HG03469 (cell line): ENCODE data around the gene BMPER.

ENCODE experiments used
- ATAC-seq: cut with Tn5 transposase; IDR thresholded peaks from one replicate; pipeline ENCODE4 v1.9.1; 2021; ENCODE audit warnings: mild to moderate bottlenecking, moderate library complexity, moderate number of reproducible peaks; ENCODE audit not compliant: unreplicated experiment

The BMPER gene

DNA sequence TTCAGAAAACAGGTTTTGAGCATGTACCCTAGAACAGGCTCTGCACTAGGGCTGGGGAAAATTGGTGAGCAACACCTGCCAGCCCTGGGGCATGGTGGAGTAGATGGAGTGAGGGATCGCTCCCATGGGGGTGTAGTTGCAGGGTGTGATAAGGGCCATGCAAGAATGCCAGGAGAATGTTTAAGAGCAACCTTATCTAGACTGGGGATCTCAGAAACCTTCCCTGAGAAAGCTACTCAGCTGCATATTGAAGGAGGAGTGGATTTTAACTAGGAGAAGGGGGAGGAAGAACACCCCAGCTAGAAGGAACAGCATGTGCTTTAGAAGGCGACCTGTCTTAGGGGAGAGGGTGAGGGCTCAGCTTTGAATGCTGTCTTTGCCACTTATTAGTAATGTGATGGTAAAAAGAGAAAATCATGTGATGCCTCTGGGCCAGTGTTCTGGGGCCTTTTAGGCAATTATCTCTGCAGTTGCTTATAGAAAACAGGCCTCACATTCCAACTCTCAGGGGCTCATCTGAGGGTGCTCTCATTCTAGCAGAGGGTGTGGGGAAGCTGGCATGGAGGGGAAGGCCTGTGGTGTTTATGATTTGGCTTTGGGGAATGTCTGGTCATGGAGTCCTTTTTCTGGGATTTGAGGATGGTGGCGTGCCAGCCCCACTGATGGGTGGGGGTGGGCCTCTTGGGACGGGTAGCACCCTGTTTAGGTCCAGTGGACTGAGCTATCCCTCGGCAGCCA, 225.4 kb downstream of the BMPER start:
- ATAC-seq = no peak

DNA sequence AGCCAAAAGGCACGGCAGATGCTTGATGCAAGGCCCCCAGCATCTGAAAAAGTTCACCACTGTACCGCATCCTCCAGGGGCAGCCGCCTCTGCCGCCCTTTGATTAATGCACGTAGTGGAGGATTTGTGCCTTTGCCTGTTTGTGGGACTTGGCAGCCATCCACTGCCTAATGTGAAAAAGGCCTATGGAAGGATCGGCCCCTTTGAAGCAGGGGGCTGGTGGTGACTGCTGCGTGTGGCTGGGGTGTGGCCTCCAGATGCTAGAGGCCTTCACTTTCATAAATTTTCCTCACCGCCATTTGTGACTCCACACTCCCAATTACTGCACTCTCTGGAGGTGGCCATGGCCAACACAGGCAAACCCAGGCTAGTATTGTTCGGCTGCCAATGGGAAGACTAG, 226.0 kb downstream of the BMPER start:
- ATAC-seq = no peak

DNA sequence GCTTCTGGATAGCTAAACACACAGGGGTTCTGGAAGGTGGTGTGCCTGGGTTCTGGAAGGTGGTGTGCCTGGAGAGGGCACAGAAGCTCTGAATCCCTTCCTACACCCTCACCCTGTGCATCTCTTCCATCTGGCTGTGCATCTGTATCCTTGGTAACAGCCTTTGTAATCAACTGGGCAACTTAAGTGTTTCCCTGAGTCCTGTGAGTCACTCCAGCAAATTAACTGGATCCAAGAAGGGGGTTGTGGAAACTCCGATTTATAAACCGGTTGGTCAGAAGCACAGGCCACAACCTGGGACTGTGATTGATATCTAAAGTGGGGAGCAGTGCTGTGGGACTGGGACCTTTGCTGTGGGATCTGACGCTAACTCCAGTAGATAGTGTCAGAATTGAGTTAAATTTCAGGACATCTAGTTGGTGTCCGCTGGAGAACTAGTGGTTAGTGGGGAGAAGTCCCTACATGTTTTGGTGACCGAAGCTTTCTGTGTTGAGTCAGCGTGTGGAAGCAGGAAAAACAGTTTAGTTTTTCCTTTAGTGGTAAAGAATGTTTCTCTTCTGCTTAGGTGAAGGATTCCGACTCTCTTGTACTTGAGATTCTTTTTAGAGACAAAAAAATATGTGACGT, 228.1 kb downstream of the BMPER start:
- no peak for ATAC-seq

DNA sequence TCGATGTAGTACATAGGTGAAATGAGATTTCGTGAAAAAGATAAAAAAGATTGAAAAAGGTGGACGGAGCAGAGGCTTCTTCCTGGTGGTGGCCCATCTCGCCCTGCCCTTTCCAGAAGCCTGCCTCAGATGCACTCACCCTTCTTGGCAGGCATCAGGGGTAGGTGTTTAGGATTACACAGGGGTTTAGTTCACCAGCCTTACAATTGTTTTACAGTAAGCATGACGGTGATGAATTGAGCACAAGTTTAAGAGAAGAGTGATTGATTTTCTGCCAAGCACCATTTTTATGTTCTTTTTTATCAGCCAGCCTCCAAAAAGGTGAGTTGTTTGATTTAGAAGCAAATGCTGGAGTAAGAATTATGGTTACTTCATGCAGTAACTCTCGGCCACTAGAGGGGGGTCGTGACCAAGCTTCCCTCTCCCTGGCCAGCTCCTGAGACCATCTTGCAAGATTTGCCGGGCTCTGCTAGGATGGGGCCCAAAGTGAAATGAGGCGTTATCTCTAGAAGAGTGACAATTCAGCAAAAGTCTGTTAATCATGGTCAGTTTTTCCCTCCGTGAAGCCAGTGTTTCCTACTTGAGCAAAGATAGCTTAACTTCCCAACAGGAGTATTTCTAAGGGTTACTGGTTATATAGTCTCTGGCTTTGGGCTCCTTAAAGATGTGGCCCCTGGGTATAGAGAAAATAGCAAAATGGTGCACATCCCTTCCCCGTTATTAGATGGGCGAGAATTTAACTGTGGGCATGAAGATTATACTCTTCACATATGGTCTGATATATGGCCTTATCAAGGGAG, 228.8 kb downstream of the BMPER start:
- no peak for ATAC-seq

DNA sequence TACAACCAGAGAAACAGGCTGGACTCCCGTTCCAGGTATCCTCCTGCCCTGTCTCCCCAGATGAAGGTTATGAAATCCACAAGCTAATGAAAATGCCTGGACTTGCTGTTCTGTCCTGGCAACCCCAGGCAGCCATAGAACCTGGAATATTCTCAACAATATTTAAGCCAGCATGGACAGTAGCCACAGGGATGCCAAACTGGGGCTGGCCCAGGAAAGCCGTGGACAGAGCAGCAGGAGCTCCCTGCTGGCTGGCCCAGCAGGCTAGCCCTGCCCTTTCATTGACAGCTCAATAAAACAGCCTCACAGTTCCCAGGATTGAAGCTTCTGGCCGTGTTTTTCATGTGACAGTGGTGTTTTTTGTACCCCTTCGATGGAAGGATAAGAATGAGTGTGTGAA, 230.6 kb downstream of the BMPER start:
- ATAC-seq = no peak

DNA sequence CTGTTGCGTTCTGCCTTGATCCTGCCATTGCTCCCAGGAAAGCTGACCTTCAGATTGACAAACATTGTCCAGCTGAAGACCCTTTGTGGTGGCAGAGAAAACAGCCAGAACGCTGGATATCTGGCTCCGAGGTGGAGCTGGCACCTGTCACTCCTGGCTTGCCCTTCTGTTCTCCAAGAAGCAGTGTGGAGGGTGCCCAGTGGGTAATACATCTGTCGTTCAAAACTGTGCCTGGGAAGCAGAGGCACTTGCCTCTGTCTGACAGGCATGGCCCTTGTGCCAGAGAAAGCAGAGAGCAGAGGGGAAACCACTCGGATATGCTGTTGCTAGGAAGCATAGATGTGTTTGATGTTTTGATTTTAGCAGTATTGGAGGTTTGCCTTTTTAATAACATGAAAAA, 231.4 kb downstream of the BMPER start:
- ATAC-seq = no peak

DNA sequence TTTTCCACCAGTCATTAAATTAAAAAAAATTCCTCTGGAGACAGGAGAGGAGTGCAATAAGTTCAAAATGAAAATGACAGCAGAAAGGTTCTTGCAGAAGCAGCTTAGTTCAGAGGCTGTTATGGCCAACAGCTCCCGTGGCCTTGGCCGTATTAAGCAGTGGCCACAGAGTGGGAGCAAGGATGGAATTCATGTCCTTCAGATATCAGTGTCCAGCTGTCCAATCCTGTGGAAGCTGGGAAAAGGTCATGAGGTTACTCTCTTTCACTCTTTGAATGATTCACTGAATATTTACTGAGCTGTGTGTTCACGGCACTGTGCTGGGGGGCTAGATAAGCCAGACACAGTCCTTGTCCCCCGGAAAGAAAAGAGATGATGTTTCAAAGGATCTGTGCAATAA, 231.8 kb downstream of the BMPER start:
- ATAC-seq = no peak

DNA sequence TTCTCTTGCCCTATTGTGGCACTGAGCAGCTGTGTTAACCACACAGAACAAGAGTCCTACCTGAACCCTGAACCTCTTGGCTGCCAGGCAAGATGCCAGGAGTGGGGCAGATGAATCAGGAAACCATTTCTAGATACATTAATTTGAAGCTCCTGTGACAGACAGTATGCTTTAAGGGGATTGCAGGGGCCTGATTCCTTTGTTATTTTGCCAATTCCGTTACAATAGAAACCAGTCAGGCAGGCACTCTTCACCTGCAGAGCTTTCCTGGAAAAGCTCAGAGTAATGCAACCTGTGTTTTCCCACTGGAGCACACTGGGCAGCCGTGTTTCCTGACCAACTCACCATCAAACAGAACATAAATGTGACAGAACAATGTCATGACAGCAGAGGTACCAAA, 233.1 kb downstream of the BMPER start:
- no peak for ATAC-seq

DNA sequence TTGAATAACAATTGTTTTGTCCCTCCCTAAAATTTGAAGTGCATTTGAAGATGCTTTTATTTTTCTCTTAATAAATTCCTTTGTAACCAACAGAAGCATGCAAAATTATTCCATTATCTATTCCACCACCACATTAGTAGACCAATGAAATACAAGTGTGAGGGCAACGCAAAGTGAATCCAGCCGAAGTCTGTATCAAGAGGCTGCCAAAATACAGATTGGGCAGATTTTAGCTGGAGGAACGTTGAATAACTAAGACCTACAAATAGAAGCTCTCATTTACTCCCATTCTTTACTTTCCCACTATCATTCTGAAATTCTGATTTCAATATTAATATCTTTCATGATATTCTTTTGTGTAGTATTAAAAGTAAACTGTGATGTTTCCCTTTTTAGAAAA, 233.7 kb downstream of the BMPER start:
- ATAC-seq = no peak

DNA sequence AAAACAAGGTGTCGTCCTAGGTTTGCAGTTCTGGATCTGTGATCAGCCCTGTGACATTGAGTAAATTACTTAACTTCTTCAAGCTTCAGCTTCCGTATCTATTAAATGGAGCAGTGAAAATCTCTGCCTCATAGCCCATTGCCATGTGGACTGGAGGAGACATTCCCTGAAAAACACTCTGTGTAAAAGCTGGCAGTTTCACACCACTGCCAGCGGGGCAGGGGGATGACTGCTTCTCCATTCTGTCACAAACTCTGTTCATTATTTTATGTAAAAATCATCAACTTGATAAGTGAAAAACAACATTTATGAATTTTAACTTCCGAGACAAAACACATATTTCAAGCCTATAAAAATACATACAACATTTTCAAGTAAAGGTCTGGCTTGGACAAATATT, 234.7 kb downstream of the BMPER start:
- ATAC-seq = no peak

DNA sequence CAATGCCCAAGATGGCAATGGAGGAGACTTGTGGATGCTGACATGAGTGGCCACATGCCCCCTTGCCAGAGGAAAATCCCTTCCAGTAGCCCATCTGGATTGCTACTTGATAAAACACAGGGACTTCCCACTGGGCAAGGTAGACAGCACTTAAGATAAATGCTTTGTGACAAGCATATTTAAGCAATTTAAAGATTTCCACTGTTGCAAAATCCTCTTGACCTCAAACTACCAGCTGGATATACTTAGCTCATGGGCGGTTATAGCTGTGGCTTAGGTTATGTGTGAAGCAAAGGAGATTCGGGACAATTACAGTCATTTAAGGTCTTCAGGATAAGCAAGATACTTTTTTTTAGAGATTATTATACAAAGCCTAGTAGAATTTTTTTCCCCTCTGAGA, 238.1 kb downstream of the BMPER start:
- ATAC-seq = no peak

DNA sequence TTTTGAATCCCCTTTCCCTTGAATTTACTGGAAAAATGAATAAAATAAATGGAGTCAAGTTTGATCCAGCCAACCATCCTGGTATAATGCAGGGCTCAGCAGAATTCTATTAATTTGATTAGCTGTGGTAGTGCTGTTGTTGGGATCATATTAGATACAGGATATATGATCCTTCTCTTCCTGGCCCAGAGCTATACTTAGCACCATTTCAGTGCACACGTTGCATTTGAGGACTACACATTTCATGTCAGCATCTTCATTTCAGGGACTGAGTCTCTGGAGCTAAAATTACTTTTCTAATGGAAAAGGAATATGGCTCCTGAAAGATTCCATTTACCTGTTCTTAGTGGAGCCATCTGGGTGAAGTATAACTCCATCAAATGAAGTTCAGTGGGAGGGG, 240.3 kb downstream of the BMPER start:
- no peak for ATAC-seq

DNA sequence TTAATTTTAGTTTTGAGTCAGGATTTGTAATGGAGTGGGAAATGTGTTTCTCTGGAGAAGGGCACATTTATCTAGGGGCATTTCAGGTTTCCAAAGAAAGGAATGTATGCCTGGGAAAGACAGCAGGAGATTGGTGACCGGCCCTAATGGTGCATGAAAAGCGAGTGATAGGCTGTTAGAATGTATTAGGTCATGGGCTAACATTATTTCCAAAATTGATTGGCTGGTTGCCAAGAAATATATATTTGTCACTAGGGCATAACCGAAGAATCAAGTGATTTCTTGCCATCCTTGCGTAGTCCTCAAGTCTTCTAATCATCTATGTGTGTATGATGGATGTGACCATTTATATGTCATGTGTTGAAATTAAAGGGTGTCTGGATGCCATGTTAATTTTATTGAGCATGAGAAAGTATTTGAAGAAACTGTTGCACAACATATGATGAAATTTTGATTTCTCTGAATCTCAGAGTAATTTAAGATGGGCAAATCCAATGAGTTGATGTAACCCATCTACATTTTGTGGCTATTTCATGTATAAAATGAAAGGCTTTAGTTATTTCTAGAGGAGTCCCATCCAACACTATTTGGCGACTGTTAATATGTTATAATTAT, 248.4 kb downstream of the BMPER start:
- ATAC-seq = no peak

DNA sequence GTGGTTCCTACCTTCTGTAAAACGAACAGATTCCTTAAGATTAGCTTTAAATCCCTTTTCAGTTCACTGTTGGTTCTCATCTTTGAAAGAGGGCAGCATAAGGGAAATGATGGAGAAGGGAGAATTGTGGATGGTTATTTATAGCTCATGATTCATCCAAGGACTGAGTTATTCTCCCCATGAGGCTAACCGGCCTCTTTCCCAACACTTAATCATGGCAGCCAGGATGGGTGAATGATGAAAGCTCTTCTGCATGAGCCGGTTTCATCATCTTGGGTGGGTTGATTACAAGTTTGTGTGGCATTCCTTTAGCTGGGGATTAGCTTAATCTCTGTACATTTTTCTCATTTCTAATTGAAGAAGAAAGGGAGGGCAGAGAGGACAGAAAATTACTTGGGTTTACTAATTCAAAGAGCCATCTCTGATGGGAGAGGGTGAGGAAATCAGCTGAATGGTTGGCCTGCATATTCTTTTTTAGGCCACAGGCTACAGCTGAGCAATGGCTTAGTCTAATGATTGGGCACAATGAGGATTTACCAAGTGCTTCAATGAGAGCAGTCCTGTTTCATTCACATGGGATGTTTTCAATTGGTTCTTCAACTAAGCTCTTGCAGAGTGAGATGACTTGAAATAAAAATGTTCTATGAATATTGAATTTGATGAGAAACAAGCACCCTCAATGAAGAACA, 250.0 kb downstream of the BMPER start:
- no peak for ATAC-seq

DNA sequence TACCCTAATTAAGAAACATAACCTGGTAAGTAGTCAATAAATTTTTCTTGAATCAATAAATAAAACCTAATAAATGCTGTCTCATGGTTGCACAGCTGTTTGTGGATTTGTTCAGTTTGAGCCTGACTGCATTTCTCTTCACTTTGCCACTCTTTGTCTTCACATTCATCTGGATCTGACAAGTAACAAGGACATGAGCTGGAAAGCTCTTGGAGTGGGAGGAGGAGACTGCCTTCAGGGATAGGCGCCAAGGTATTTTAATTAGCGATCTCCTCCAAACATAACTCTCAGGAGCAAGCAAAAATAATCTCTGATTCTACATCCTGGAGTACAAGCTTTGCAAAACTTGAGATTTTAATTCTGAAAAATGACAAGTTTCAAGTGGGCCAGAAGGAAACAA, 251.0 kb downstream of the BMPER start:
- ATAC-seq = no peak

DNA sequence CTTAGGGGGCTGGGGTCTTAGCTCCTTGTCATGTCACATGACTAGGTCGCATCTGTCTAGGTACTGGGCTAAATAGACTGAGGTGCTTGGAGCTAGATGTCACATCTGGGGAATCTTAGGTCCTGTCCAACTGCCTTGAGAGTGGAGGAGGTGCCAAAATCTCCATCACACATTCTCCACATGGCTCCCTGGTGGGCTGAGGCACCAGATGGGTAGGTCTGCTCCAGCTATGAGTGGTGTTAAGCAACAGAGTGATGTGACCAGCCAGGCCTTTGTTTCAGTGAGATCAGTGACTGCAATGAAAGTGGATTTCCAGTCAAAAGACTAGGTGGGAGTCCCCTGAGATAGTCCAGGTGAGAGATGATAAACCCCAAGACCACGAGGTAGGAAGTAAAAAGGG, 251.8 kb downstream of the BMPER start:
- ATAC-seq = no peak

DNA sequence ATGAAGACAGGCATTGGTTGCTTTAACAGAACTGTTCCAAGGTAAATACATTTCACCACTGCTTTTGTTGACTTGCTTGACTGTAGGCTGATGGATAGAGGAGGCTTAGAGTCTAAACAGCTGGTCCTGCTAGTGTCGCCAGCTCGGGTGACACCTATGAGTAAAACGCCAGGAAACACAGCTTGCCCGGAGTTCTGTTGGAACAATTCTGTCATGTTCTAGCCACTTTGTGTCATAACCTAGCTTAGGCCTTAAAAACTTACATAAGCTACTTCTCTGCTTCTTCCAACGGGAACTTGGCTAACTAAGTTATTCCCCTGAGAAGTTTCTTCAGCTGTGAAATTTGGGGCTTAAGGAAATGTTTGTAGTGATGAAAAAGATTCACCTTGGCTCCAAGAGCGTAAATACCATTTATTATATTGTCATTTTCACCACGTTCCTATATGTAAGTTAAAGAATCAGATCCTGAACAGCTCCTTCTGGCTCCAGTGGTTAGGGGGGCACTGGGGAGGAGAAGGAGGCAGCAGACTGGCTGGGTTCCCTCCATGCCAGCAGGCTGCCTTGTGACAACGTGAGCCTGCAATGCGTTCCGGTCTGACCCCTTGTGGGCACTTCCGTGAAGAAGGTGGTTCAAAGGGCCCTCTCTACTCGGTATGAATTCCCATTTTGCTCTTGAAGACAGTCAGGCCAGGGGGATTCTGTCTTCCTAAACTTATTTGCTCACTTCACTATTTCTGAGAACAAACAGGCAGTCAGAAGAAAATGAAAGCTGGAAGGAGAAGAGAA, 253.2 kb downstream of the BMPER start:
- ATAC-seq = no peak

DNA sequence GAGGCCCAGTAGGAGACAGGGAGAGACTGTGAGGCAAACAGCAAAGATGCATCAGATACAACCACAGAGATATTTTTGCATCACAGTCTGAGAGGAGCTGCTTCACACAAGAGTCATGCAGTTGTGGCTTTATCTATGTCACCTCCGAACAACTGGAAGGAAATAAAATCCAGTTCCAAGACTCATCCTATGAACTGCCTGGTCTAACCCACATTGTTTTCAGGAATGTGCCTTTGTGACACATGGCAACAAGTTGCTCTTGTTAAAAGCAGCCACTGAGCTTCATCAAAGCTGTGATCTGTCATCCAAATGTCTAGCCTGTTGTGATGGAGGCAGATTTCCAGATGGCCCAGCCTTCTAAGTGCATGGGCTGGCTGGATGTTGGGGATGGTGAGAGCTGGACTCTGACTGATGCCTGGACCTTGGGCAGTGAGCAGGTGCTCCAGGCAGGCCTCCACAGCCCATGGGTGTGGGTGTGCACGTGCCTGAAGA, 255.0 kb downstream of the BMPER start:
- ATAC-seq = no peak

DNA sequence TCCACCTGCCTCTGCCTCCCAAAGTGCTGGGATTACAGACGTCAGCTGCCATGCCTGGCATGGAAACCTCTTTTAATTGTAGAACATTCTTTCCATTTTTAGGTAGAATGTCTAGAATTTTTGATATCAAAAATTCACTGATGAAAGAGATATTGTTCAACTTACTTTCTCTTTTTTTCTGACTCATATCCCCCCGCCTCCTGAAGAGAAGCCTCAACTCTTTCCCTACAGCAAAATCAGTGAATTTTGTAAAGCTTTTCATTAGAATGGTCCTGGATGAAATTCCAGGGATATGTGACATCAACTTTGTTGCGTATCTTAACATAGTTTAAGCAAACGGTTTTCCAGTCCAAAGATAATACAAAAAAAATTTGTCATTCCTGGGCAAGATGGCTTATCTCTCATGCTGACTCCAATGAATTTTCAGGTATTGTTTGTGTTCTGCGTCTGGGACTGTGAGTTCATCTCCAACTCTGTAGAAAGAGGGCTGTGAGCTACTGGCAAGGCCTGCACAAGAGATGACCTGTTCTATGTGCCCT, 256.8 kb downstream of the BMPER start:
- no peak for ATAC-seq

DNA sequence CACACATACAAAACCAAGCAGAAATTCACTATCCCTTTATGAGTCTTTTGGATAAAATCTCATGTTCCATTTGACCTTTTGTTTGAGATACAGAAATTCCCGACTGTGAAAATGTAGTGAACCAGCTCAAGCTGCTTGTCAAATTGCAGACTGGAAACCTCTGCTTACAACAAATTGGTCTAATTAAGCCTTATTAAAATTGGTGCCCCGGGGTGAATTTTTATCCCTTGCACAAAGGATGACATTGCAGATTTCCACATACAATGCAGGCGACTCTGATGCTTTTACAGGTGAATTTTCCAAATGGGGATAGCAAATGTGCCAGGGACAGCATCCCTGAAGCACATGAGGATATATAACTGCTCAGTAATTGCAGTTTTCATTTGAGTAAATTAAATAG, 257.3 kb downstream of the BMPER start:
- no peak for ATAC-seq
